GM10847 (cell line): ENCODE measurements around the gene NCR1.

Experiments used
- POLR2A ChIP-seq: IDR thresholded peaks from 2 replicates; pipeline ENCODE4 v1.6.1; 2011; ENCODE audit not compliant: insufficient read length; ENCODE audit errors: extremely low read depth

NCR1 gene, protein sequence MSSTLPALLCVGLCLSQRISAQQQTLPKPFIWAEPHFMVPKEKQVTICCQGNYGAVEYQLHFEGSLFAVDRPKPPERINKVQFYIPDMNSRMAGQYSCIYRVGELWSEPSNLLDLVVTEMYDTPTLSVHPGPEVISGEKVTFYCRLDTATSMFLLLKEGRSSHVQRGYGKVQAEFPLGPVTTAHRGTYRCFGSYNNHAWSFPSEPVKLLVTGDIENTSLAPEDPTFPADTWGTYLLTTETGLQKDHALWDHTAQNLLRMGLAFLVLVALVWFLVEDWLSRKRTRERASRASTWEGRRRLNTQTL

DNA sequence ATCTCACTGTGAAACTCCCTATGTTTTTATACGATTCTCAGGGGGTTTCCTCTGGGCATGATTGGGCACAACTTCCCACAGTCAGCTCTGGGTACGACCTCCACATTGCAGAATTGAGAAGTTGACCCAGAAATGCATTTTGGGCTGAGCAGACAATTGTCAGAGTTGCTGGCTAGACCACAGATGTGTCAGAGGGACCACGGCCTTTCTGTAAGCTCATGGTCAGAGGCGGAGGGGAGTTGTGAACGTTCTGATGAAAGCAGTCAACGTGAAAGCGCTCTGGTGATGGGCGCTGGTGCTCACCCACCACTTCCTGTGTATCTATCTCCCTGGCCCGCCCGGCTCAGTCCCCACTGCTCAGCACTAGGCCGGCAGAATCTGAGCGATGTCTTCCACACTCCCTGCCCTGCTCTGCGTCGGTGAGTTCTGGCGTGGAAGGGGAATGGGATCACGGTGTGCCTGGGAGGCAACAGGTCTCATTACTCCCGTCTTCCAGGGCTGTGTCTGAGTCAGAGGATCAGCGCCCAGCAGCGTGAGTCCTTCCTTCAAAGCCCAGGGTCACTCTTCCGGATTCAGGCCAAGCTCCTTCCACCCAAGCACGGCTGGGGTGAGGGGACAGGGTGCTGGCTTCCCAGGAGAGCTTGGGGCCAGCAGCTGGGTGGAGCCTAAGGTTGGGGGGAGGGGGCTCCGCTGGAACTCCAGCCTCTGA is at the start of gene NCR1:
TSS of gene NCR1 (plus strand) at position 346 of the 709 bp plus-strand sequence. CDS start at position 386, 40 bp downstream.
- TF ChIP-seq POLR2A = no peak

DNA sequence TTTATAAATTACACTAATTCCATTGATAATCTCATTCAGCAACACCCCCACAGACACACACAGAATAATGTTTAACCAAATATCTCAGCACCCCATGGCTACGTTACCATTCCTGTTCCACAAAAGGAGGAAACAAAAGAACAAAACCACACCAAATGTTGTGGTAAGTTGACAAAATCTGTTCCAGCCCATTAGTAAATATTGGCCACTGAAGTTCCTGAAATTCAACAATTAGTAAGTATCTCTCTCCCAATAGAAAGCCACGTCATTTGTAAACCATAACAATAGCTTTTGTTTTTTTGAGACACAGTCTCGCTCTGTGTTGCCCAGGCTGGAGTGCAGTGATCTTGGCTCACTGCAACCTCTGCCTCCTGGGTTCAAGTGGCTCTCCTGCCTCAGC is 34.3 kb upstream of the NCR1 start:
- TF ChIP-seq POLR2A = no peak

DNA sequence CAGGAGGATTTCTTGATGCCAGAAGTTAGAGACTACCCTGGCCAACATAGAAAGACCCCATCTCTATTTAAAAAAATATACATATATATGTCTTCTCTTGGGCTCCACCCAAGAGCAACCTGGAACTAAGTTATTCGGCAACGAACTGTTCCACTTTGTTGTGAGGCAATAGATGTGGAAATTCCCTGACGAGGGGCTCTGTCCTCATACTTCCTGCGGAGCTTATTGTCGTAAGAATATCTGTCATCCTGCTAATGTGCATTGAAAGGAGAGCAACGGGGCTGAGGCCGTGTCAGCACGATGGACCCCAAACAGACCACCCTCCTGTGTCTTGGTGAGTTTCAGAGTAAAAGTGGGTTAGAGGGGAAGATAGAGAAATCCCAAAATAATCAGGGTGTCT is 32.0 kb upstream of the NCR1 start, which contains the start of gene FCAR:
TSS of gene FCAR (plus strand) at position 246 of the 400 bp plus-strand sequence. CDS start at position 301, 55 bp downstream.
- TF ChIP-seq POLR2A = no peak

DNA sequence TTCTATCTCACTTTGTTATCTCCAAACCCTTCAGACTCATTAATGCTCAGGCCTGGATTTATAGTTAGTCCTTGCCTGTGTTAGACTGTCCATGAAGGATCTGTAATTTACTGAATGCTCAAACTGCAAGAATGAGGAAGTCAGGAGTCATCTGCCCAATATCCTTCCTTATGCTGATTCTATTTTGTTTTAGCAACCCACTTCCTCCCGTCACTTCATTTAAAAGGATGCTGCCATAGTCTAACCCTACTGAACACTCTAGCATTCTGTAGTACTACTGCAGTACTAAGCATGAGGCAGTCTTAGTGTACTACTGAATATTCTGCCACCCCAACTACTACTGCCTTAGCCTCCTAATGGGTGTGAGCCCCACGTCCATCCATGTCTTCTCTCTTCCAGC is 30.4 kb upstream of the NCR1 start:
- no peak for TF ChIP-seq POLR2A

DNA sequence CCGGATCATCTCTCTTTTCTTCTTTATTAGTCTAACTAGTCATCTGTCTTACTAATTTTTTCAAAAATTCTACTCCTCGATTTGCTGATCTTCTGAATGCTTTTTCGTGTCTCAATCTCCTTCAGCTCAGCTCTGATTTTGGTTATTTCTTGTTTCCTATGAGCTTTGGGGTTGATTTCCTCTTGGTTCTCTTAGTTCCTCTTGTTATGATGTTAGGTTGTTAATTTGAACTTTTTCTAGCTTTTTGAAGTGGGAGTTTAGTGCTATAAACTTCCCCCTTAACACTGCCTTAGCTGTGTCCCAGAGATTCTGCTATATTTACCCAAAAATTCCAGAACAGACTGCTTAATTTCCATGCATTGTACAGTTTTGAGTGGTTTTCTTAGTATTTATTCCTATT is 28.5 kb upstream of the NCR1 start:
- no peak for TF ChIP-seq POLR2A

DNA sequence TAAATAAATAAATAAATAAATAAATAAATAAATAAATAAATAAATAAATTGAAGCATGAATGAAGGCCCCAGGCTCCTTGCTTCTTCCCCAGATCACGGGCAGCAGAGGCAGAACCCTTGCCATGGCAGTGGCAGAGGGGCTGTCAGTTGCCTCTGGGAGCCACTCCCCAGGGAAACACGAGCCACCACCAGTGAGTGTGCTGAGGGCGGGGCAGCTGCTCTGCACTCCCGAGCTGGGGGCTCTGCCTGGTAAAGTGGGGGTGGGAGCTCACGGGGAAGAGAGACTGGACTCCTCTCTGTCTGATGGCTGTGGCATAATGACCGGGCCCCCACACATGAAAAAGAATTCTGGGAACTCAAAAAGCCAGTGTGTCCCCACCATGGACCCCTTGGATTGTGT is 24.1 kb upstream of the NCR1 start:
- TF ChIP-seq POLR2A = no peak

DNA sequence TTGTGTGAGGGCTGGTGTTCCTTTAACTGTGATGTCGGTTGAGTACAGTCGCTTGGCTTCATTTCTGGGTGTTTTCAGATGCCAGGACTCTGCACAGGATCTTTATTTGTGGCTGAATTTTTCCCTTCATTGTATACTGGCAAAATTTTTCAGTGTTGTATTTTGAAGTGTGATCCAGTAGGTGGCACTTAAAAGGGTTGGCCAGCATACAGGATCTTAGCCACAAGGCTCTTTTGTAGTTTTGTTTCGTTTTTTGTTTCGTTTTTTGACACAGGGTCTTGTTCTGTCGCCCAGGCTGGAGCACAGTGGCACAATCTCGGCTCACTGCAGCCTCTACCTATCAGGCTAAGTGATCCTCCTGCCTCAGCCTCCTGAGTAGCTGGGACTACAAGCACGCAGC is 23.2 kb upstream of the NCR1 start:
- TF ChIP-seq POLR2A = no peak

DNA sequence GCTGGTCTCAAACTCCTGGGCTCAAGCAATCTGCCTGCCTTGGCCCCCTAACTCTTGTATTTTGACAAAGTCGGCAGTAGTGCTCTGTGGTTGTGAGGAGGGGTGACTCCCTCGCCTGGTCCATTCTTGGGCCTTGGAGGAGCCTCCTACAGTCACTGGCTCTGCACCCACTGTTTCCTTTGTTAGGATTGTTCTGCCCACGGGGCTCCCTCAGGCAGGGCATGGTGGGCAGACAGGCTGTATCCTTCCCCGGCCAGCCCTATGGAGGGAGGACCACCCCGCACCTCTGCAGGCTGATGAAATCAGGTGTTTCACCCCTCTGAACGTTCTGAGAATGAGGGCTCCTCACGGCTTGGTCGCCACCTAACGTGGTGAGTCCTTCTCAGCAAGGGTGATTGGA is 22.7 kb upstream of the NCR1 start:
- no peak for TF ChIP-seq POLR2A

DNA sequence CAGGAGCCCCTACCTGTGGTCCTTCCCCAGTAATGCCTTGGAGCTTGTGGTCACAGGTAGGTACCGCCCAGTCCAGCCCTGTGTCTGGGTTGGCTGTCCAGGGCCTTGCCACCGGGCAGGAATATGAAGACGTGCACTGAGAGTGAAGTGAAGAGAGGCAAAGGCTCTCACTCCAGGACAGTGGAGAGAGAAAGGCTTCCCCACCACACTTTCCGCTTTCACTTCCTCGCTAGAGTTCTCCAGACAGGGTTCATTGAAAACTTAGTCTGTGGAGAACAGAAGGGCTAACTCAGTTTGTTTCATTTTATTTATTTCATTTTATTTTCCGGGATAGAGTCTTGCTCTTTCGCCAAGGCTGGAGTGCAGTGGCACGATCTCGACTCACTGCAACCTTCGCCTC is 17.7 kb upstream of the NCR1 start:
- no peak for TF ChIP-seq POLR2A

DNA sequence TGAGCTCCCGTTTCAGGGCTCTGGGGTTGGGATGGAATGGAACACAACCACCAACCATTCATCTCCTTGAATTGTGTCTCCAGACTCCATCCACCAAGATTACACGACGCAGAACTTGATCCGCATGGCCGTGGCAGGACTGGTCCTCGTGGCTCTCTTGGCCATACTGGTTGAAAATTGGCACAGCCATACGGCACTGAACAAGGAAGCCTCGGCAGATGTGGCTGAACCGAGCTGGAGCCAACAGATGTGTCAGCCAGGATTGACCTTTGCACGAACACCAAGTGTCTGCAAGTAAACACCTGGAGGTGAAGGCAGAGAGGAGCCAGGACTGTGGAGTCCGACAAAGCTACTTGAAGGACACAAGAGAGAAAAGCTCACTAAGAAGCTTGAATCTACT is 16.4 kb upstream of the NCR1 start:
- TF ChIP-seq POLR2A = no peak

DNA sequence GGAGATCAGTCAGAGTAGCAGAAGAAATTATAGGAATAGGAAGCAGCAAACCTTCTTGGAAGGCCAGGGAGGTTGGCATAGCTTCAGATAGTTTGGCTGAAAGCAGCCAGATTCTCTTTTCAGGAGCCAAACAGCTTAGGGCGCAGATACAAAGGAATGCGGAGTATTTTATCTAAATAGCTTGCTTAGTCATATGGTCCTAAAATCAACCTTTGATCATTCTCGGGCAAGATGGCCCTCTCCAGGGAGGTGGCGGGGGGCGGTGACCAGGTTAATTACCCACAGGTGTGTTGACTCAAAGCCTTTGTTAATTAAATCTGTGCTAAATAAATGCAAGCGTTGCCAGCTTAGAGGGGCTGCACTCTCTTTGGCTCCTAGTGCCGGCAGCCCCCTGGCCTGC is 12.5 kb upstream of the NCR1 start:
- no peak for TF ChIP-seq POLR2A

DNA sequence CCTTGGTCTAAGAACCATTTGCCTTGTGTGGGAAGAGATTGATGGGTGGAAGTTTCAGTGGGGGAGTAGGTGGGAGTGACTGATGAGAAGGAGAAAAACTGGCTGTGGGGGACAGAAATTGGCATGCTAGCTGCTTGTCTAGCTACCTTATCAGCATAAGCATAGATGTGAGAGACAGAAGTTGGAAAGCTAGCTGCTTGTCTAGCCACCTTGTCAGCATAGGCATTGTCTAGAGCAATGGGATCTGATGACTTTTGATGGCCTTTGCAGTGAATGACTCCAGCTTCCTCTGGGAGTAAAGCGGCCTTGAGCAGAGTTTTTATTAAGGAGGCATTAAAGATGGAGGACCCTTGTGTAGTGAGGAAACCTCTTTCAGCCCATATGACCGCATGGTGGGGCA is 9.9 kb upstream of the NCR1 start:
- TF ChIP-seq POLR2A = no peak

DNA sequence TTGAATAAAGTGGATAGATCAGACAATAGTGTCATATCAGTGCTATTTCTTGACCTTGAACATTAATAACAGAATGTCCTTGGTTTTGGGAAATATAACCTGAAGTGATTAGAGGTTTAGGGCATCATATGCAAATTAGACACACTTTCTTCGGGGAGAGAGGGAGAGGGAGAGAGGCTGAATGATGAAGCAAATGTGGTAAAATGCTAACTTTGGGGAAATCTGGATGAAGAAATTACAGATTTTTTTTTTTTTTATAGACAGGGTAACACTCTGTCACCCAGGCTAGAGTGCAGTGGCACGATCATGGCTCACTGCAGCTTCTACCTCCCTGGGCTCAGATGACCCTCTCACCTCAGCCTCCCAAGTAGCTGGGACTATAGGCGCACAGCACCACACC is 3.9 kb upstream of the NCR1 start:
- TF ChIP-seq POLR2A = no peak

DNA sequence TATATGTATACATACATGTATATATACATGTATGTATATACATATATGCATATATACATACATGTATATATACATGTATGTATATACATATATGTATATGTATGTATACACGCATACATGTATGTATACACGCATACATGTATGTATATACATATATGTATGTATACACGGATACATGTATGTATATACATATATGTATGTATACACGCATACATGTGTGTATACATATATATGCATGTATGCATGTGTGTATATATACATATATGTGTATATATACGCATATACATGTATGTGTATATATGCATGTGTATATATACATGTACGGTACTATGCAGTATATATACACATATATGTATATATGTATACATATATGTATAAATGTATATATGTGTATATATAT is 2.6 kb upstream of the NCR1 start:
- no peak for TF ChIP-seq POLR2A

DNA sequence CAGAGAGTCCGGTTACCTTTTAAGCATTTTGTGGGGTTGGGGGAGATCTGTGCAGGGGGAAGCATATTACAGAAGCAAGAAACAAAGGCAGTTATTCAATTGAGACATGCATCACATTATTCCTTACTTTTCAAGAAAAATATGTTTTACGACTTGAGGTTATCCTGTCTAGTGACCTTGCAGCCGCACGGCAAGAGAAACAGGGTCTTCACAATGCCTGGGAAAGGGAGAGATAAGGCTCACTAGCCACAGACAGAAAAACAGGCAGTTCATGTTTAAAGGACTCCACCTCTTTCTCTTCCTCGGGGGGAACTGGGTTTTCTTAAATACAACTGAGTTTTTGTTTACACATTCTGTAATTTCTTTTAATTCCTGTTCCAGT is 536 bp upstream of the NCR1 start:
- no peak for TF ChIP-seq POLR2A

DNA sequence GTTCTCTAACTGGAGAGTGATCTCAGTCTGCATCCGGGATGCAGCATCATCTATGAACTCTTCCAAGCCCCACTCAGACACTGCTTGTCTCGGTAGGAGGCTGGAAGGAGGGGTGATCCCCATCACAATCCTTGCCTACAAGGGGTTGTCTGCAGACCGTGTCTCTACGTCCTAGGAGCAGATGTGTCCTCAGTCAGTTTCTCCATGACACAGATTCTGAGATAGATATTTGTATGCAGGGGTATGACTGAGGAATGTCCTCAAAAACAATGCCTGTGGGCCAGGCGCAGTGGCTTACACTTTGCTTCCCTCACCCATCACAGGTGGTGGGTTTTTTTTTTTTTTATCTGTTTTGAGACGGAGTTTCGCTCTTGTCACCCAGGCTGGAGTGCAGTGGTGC is 871 bp downstream of the NCR1 start:
- TF ChIP-seq POLR2A = no peak

DNA sequence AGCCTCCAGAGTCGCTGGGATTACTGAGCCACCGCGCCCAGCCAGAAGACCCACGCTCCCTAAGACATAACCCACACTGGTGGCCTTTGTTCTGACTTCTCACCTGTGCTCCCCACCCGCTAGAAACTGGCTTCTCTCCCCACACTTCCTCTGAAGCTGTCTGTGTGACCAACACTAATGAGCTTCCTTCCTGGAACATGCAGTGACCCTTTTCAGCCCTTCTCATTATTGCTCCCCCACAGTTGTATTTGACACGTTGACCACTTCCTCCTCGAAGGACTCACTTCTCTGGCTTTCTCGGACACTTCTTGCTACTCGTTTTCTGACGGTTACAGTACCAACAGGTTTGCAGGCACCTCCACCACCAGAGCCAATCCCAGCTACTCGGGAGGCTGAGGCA is 10.9 kb downstream of the NCR1 start:
- no peak for TF ChIP-seq POLR2A
